GM18508 (cell line): ENCODE results near the gene PRKCG.

Experiments used
- ATAC-seq: cut with Tn5 transposase; IDR thresholded peaks from one replicate; pipeline ENCODE4 v1.9.1; 2021; ENCODE audit warnings: moderate number of reproducible peaks; ENCODE audit not compliant: insufficient read depth, unreplicated experiment

PRKCG gene

DNA sequence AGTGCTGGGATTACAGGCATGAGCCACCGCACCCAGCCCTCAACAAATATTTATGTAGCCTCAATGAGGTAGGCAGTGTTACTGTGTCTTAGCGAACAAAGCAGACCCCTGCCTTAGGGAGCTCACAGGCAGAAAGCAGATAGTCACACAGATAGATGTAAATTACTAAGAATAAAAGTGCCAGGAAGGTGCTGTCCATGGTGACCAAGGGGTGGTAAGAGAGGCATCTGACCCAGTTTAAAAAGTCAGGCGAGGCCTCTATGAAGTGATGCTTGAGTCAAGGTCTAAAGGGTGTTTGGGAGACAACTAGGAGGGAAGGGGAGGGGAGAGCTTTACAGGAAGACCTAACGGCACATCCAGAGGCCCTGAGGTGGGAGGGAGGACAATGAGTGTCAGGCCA lies 14.7 kb downstream of the PRKCG start:
- ATAC-seq: no peak

DNA sequence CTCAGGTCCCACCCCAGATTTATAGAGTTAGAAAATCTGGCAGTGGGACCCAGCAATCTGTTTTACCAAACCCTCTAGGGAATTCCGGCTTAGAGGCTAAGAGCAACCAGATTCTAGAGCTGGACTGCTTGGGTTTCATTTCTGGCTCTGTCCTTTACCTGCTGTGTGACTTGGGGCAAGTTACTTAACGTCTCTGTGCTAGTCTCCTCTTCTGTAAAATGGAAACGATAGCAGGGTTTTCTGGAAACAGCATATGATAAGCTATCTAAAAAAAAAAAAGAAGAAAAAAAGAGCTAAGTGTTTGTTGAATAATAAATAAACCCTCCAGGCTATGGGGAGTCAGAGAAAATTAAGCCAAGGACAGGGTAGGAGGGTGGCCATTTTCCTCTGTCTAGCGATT lies 15.5 kb downstream of the PRKCG start:
- ATAC-seq: no peak

GRCh38 chr19:53898166-53898565 lies 16.2 kb downstream of the PRKCG start:
- no peak for ATAC-seq

DNA sequence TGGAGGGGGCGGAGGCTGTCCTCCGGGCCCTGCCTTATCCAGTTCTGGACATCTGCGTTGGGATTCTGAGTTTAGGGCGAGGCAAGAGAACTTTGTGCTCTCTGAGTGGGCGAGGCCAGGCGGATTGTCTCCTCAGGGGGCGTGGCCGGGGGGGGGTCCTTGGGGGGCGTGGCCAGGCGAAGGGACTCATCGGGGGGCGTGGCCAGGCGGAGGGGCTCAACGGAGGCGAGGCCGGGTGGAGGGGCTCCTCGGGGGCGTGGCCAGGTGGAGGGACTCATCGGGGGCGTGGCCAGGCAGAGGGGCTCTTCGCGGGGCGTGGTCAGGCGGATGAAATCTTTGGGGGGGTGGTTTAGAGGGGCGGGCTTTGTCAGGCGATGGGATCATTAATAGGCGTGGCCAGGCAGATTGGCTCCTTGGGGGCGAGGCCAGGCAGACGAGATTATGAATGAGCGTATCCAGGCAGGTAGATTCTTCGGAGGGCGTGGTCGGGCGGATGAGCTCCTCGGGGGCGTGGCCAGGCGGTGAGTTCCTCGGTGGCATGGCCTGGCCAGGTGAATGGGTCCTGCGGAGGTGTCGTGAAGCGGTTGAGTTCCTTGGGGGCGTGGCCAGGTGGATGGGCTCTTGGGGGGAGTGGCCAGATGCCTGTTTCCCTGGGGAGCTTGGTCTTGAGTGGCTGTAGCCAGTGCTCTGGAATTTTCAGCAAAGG lies 16.8 kb downstream of the PRKCG start:
- ATAC-seq: no peak

DNA sequence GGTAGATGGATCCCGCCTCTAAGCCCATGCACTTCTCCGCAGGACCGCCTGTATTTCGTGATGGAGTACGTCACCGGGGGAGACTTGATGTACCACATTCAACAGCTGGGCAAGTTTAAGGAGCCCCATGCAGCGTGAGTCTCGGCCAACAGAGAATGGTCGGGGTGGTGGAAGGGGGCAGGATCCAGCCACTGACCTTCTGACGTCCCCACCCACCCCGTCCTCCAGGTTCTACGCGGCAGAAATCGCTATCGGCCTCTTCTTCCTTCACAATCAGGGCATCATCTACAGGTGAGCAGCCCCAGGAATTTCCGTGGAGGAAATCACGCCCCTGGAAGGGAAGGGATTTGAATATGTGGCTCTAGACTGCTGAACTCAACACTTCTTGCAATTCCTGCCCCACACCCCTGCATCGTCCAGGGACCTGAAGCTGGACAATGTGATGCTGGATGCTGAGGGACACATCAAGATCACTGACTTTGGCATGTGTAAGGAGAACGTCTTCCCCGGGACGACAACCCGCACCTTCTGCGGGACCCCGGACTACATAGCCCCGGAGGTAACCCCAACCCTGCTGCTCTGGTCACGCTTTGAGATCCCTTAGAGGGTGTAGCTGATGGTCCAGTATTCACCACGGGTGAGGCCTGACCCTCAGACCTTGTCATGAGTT lies 18.3 kb downstream of the PRKCG start:
- ATAC-seq: no peak

DNA sequence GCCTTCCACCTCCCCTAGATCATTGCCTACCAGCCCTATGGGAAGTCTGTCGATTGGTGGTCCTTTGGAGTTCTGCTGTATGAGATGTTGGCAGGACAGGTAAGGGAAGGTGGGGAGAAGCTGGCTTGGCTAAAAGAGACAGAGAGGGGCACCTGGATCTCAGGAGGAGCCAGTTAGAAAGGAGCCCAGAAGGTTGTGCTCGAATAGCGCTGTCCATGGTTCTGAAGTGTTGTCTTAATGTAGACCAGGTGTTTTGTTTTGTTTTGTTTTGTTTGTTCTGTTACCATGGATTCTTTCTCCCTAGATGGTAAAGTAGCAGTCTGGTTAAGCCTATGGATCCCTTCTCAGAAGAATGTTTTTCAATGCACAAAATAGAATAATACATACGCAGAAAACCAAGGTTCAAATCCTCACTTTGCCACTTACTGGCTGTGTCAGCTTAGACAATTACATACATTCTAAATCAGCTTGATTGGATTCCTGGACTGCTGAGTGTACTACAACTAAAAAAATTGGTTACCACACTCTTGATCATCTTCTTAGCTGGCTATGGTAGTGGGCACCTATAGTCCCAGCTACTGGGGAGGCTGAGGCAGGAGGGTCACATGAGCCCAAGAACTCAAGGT lies 21.2 kb downstream of the PRKCG start:
- no peak for ATAC-seq

DNA sequence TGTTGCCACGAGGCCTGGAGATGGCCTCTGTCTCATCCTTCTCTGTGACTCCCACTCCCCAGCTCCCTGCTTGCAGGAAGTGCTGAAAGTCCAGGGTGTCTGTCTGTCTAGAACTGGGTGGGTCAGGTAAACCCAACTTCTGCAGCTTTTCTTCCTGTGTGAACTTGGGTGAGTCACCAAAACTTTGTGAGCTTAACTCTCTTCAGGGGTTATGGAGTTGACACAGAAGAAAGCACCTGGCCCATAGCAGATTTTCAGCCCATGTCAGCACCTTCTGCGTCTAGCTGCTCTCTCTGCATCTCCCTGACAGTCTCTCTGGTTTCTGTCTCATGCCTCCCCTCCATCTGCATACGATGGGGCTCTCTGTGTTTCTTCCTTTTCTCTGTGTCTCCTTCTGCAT lies 22.9 kb downstream of the PRKCG start:
- no peak for ATAC-seq

DNA sequence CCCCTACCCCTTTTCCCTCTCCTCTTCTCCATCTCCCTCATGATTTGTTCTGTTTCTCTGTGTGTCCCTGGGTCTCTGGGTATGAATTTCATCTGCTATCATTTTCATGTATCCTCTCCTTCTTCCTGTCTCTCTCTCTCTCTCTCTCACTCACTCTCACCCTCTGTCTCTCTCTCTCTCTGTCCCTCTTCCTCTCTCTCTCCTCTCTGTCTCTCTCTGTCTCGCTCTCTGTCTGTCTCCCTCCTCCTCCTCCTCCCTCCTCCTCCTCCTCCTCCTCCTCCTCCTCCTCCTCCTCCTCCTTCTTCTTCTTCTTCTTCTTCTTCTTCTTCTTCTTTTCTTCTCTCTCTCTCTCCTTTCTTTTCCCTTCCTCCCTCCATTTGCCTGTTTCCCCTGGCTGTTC lies 23.8 kb downstream of the PRKCG start:
- ATAC-seq: no peak

DNA sequence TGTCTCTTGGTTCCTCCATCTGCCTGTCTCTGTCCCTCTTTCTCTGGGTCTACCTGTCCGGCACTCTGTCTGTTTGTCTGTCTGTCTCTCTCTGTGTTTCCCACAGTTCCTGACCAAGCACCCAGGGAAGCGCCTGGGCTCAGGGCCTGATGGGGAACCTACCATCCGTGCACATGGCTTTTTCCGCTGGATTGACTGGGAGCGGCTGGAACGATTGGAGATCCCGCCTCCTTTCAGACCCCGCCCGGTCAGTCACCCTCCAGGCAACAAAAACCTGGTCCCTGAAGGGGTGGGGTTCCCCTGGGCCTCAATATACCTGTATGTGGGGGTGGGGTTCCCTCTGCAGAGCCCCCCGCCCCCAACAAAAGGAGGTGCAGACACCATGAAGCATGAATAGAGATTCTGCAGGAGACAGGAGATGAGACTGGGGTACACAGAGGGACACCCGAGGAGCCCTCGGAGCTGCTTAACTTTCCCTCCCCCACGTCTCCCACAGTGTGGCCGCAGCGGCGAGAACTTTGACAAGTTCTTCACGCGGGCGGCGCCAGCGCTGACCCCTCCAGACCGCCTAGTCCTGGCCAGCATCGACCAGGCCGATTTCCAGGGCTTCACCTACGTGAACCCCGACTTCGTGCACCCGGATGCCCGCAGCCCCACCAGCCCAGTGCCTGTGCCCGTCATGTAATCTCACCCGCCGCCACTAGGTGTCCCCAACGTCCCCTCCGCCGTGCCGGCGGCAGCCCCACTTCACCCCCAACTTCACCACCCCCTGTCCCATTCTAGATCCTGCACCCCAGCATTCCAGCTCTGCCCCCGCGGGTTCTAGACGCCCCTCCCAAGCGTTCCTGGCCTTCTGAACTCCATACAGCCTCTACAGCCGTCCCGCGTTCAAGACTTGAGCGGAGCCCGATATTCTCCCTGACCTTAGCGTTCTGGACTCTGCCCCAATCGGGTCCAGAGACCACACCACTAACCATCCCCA lies 24.5 kb downstream of the PRKCG start:
- no peak for ATAC-seq

GRCh38 chr19:53907193-53907581 lies 25.2 kb downstream of the PRKCG start:
- no peak for ATAC-seq

- no peak for ATAC-seq
Observed at GRCh38 chr19:53907690-53908089, 25.7 kb downstream of the PRKCG start.

- no peak for ATAC-seq
Observed at GRCh38 chr19:53908106-53908934, 26.3 kb downstream of the PRKCG start.

GRCh38 chr19:53908935-53909415 lies 27.0 kb downstream of the PRKCG start, which contains the start of gene CACNG7:
TSS of gene CACNG7 (plus strand) at chr19:53909278. CDS start at chr19:53912832, 3,554 bp downstream.
- no peak for ATAC-seq

DNA sequence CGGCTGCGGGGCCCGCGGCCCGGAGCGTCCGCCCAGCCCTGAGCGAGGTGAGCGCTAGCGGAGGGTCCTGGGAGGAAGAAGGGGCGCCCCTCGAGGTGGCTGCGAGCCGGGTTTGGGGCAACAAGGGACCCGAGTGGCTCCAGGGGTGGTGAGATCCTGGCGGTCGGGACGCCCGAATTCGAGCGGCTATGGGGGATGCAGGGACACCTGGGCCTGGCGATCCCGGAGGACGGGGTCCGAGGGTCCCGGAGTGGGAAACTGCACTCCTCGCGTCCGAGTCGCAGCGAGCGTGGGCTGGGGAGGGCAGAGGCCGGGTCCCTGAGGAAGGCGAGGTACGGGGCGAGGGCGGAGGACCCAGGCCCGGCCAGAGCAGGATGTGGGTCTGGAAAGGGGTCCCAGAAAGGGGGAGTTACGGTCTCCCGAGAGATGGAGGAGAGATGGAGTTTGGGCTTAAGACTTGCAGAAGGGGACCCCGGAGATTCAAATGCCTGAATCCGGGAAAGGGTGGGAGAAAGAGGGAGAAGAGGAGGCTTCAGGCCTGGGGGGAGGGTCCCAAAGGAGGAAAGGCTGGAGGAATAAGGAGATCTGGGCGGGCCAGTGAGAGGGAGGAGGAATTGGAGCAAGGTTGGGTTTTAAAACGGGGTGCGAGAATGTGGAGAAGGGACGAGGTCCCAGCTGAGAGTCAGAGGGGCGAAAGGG lies 27.6 kb downstream of the PRKCG start:
- ATAC-seq: no peak

GRCh38 chr19:53910170-53910518 lies 28.1 kb downstream of the PRKCG start:
- ATAC-seq: no peak

- no peak for ATAC-seq
Observed at GRCh38 chr19:53912653-53913052, 30.7 kb downstream of the PRKCG start.

GRCh38 chr19:53915000-53915399 lies 33.0 kb downstream of the PRKCG start:
- no peak for ATAC-seq

- ATAC-seq: no peak
Observed at GRCh38 chr19:53916004-53916403, 34.0 kb downstream of the PRKCG start.

- no peak for ATAC-seq
Observed at GRCh38 chr19:53917356-53917755, 35.4 kb downstream of the PRKCG start.
